PC-3 (cell line): ENCODE data around the gene DNAH2.

Source experiments
- CTCF ChIP-seq: fragments of 300-600 bp; sonication (generic); conservative IDR thresholded peaks from 2 replicates; pipeline ENCODE4 v1.5.1; 2017; ENCODE audit warnings: antibody characterized with exemption, low read depth, mild to moderate bottlenecking, low read length
- EZH2 ChIP-seq: fragments of 300-600 bp; sonication (generic); IDR thresholded peaks from one replicate; pipeline ENCODE4 v1.6.1; 2017; ENCODE audit warnings: antibody characterized with exemption, mild to moderate bottlenecking, low read length; ENCODE audit not compliant: unreplicated experiment

- TF ChIP-seq CTCF (no peak), EZH2 (no peak)
These were observed 158.3 kb downstream of the DNAH2 start for GRCh38 chr17:7875804-7876370.
